HG02973 (cell line): ENCODE measurements around the gene SMIM36.
"Not testable (repeated sequence)": the region's sequence is repeated elsewhere in the genome, so short reads cannot be mapped to it uniquely, and the experiment has no call there.

Source experiments
- ATAC-seq: cut with Tn5 transposase; IDR thresholded peaks from one replicate; pipeline ENCODE4 v1.9.1; 2021; ENCODE audit warnings: moderate library complexity; ENCODE audit not compliant: unreplicated experiment

SMIM36 gene

DNA sequence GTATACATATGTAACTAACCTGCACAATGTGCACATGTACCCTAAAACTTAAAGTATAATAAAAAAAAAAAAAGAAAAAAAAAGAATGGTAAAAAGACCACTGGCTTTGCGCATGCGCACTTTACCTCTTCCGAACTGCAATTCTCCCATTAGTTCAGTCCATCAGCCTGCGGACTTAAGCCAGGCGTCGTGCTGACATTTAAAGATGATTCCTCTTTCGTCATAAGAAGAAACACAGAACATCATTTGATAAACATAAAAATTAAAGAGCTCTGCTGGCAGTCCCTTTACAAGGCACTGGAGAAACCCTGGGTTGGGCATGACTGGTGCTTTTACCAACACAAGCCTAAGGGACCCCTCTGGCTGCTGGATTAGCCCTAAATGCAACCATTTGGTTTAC lies 3.6 kb downstream of the SMIM36 start:
- not testable (repeated sequence) for ATAC-seq

- ATAC-seq: not testable (repeated sequence)
Observed at GRCh38 chr17:55501626-55502025, 9.6 kb downstream of the SMIM36 start.

GRCh38 chr17:55500103-55500502 lies 11.1 kb downstream of the SMIM36 start:
- no peak for ATAC-seq

DNA sequence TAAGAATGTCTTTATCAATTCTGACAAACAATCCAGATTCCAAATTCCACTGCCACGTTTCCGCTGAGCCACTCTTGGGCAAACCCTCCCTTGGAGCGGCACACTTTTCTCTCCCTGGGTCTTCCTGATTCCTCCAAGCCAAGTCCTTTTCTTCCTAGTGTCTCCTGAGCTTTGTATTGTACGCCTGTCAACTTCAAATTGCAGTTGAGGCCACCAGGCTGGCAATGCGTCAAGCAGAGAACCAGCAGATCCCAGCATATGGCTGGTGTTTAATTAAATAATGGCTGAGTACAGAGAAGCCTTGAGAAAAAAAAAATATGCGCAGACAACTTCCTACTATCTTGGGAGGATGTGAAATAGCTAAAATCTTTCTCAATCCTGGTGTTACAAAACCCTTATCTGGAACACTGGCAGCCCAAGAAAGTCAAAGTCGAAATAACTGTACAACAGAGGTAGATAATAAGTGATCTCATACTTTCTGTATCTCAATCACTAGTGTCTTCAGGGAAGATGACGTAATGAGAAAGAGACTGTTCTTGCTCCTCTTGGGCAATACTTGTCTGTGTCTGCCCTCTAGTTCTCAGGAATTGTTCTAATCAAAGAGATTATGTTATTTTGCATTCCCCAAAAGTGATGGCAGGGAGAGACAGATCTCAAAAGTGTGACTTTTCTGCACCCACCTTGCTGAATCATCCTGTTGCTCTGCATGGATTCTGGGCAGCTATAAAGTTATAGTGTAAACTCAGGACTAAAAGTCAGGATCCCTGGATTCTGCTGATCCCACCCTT lies 15.0 kb downstream of the SMIM36 start:
- ATAC-seq: no peak

GRCh38 chr17:55495239-55495638 lies 16.0 kb downstream of the SMIM36 start:
- no peak for ATAC-seq

DNA sequence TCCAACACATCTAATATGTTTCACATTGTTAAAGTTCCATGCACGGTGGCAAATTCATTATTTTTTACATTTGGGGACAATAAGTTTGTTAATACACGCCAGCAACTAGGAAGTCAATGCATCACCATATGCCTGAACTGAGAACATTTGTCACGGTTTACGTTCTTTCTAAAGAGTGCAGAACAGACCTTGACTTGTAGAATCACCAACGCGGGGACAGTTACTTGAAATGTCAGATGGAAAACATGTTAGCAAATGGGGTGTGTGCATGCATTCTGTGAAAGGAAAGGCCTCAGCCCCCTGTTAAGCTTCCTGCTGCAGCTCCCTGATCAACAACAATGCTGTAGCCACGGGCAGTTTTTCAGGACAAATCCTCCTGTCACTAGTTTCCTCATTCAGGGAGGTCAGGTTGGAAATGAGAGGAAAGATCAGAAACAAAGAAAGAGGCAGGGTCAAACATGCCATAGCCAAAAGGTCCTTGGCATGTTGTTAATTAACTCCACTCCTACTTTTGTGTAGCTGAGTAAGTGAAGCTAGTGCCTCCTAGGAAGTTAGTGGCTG lies 18.4 kb downstream of the SMIM36 start:
- ATAC-seq: no peak

- ATAC-seq: no peak
Observed at GRCh38 chr17:55490376-55490775, 20.9 kb downstream of the SMIM36 start.

DNA sequence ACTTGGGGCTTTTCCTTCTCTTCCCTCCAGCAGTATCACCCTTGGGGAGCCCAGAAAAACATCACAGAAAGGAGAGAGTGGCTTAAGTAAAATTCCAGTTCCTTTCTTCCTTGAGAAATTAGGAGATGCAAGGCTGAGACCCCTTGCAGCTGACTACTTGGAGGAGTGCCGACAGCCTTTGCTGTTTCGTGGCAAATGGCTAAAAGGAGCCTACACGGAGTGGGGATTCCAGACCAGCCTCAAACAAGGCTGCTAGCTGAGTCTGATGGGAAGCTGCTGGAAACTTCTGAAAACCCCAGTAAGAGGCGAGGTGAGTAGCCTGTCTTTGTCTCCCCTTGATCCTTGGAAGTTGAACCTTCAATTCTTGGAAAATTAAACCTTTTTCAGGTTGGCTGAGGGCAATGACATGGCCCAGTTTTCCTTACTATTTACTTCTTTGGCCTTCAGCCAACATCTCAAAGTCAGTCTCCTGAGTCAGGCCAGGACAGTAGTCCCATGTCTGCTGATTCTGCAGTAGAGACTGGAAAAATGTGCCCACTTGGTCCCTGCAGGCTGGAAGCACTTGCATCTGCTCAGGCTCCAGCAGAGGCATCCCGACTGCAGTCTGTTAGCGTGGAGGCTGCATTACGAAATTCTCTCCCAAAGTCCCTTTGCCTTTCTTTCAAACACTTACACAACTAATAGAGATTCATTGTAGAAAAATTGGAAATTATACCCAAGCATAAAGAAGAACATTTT lies 23.4 kb downstream of the SMIM36 start:
- ATAC-seq: no peak

DNA sequence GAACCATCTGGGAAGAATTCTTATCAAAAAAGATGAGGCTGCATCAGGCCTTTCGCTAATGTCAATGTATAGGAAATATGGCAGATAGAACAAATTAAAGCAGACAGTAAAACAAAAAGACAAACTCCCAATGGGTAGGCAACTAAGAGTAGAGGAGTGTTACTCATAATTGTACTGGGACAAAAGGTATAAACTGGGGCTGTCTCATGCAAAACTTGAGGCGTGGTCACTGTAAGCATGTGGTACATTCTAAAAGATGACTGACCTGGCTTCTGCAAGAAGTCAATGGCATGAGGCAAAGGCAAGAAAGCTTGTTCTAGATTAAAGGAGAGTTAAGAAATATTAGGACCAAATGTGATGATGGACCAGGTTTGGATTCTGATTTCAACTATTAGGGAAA lies 26.7 kb downstream of the SMIM36 start:
- ATAC-seq: no peak

DNA sequence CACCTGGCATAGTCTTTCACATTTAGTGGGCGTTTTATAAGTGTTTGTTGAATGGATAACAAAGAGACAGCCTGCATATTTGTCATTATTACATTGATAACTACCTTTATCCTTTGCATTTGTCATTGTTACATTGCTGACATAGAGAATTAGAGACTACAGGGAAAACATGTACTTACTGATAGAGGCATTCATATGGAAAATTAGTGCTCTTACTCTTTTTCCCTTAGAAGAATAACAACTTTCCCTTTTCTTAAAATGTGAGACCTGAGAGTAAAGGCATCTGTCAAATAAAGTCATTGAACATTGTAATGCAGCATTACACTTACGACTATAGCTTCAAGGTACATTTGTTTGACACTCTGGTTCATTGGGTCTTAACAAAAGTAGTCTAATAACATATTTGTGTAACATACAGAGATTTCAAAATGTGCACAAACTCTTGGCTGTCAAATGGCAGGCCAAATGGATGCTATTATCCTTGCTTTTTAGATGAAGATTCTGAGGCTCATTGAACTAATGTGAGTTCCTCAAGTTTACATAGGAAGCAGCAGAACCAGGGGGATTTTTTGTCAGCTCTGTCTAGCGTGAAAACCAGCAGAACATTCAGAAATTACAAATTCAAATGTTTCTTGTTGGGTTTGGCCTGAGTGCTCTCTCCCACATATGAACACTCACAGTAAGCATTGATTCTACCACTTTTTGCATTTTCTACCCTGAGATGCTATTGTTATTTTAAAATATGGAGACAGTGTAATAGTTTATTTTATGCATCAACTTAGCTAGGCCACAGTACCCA lies 28.5 kb downstream of the SMIM36 start:
- ATAC-seq: no peak

GRCh38 chr17:55480631-55481315 lies 30.5 kb downstream of the SMIM36 start:
- no peak for ATAC-seq

- ATAC-seq: no peak
Observed at GRCh38 chr17:55479903-55480302, 31.3 kb downstream of the SMIM36 start.

GRCh38 chr17:55478971-55479370 lies 32.3 kb downstream of the SMIM36 start:
- ATAC-seq: no peak

GRCh38 chr17:55466671-55467070 lies 44.6 kb downstream of the SMIM36 start:
- ATAC-seq: no peak

DNA sequence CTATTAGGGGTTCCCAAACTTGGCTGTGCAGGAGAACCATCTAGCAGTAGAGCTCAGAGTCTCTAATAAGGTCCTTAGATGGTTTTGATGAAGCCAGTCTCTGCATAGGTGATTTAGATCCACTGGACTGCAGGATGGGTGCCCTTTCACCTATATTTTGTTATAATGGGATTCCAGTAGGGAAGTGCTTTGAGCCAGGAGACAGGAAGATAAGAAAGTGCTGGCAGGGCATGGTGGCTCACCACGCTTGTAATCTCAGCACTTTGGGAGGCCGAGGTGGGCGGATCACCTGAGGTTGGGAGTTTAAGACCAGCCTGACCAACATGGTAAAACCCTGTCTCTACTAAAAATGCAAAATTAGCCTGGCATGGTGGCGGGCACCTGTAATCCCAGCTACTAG lies 45.5 kb downstream of the SMIM36 start:
- ATAC-seq: not testable (repeated sequence)

- no peak for ATAC-seq
Observed at GRCh38 chr17:55463600-55463999, 47.7 kb downstream of the SMIM36 start.

- no peak for ATAC-seq
Observed at GRCh38 chr17:55462711-55463110, 48.5 kb downstream of the SMIM36 start.

GRCh38 chr17:55462234-55462633 lies 49.0 kb downstream of the SMIM36 start:
- ATAC-seq: no peak

DNA sequence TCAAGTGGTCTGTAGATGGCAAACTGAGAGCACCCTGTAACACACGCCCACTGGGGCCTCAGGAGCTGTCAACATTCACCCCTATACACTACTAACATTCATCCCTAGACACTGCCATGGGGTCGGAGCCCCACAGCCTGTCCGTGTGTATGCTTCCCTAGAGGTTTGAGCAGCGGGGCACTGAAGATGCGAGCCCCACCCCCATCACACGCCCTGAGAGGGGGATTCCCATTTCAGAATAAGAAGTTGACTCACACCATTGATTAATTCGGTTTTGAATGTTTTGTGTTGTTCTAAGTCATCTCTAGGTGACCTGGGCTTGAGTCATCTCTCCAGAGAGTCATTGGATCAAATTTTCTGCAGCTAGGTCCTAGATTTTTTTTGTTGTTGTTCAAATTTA lies 52.3 kb downstream of the SMIM36 start:
- ATAC-seq: no peak

- no peak for ATAC-seq
Observed at GRCh38 chr17:55458287-55458900, 52.9 kb downstream of the SMIM36 start.
